LNCaP clone FGC (cell line): ENCODE data around the gene FBXW4.

Experiments used
- DNase-seq: peaks from one replicate; pipeline ENCODE4 v3.0.0-alpha.2; 2011; ENCODE audit warnings: low read depth
- H3K4me3 ChIP-seq: 2 replicates; pipeline ENCODE4 v1.5.1; 2011; ENCODE audit warnings: mild to moderate bottlenecking, low read depth, low read length, control low read depth
- CTCF ChIP-seq: IDR thresholded peaks from 2 replicates; pipeline ENCODE4 v1.5.1; 2012; ENCODE audit warnings: mild to moderate bottlenecking; ENCODE audit not compliant: control insufficient read depth, insufficient read depth; ENCODE audit errors: extremely low read depth

The FBXW4 gene

GRCh38 chr10:101572785-101573184 lies 122.2 kb downstream of the FBXW4 start:
- DNase-seq, result no peak
- TF ChIP-seq CTCF, result no peak
- H3K4me3 ChIP-seq, result no peak overlapping the region

- no peak for DNase-seq
- no peak for TF ChIP-seq CTCF
- H3K4me3 ChIP-seq, result no peak overlapping the region
Observed at GRCh38 chr10:101572126-101572525, 122.8 kb downstream of the FBXW4 start.

GRCh38 chr10:101571271-101571925 lies 123.6 kb downstream of the FBXW4 start:
- no peak for DNase-seq
- H3K4me3 ChIP-seq, result no peak overlapping the region
- TF ChIP-seq CTCF, result no peak

GRCh38 chr10:101570428-101571270 lies 124.3 kb downstream of the FBXW4 start:
- TF ChIP-seq CTCF, result no peak
- no peak for DNase-seq
- peak overlapping the region; percentile 48 for H3K4me3 ChIP-seq

- no peak for DNase-seq
- peak overlapping the region; percentile 48 for H3K4me3 ChIP-seq
- TF ChIP-seq CTCF, result peak; percentile 88
Observed at GRCh38 chr10:101569622-101570427, 125.1 kb downstream of the FBXW4 start.

- DNase-seq, result no peak
- no peak overlapping the region for H3K4me3 ChIP-seq
- TF ChIP-seq CTCF, result no peak
Observed at GRCh38 chr10:101569323-101569621, 125.7 kb downstream of the FBXW4 start.
